HG03025 (cell line): ENCODE data around the gene ADGRD2.

Source experiments
- ATAC-seq: cut with Tn5 transposase; IDR thresholded peaks from one replicate; pipeline ENCODE4 v1.9.1; 2021; ENCODE audit warnings: mild to moderate bottlenecking, moderate library complexity; ENCODE audit not compliant: unreplicated experiment, low FRiP score

ADGRD2 gene

DNA sequence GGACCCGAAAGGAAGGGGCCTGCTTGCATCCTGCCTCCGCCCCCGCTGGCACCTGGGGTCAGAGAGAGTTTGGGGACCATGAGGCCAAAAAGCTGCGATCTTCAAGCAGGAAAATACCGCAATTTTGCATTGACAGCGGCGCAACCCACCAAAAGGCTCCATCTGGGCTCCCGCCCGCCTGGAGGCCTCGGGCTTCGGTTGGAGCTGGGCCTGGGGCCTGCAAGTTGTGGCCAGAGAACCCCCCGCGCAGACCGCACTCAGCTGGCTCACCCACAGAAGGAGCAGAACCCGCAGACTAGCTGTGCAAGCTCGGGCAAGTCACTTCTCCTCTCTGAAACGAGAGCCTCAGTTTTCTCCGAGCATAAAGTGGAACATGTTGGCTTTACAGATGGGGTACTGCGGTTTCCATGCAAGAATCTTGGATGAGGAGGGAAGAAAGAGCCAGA, 55.7 kb downstream of the ADGRD2 start:
- no peak for ATAC-seq

DNA sequence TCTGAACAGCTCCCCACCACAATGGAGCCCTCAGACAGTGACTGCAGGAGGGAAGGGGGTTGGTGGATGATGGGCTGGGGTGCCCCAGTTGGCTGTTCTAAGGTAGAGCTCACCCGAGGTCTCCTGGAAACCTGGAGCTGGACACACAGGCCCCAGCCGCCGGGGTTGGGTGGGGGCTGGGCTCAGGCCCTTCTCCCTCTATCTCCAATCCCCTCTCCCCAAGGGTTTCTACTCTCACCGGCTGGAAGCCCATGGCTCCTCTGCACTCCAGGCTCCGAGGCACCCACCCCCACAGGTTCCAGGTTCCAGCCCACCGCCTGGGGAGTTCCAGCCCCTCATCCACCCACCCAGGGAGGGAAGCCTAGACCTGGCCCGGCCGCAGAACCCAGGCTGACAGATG, 56.2 kb downstream of the ADGRD2 start:
- ATAC-seq, result no peak

DNA sequence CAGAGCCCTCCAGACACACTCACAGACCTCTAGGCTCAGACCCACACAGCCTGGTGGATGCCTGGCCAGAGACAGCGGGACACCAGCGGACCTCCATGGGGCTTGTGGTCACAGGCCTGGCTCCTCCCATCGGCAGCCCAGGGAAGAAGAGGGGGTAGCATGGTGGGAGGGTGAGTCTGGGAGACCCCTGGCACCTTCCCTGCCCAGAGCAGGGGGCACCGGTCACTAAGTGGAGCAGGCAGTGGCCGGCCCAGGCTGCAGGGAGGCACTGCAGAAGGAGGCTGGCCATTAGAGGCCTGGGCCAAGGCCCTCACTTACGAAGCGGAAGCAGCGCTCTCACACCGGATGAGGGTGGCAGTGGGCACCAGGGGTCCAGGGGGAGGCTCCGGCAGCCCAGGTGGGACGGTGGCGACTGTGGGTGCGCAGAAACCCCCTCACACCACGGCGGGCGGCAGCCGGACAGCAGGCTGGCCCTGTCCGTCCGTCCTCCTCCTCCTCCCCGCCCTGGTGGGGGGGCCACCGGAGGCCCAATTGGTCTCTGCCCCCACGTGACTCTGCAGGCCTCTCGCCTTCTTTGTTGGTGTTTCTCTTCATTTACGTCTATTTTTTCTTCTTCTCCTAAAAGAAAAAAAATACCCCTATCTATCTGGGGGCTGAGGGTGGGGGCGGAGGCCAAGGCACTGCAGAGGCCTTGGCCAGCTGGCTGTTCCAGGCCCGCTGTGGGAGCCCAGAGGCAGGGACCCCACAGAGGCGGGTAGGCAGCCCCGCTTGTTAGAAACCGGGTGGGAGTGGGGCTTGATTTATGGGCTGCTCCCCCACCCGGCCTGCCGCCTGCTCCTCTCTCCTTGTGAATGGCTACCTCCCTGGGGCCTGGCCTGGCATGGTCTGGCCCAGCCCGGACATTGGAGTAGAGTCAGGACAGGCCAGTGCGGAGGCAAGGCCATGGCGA, 57.0 kb downstream of the ADGRD2 start, which contains the start of gene NR5A1:
TSS of gene NR5A1 (minus strand) at position 469 of the 949 bp plus-strand sequence. CDS start 4,004 bp downstream, outside the sequence.
- no peak for ATAC-seq

DNA sequence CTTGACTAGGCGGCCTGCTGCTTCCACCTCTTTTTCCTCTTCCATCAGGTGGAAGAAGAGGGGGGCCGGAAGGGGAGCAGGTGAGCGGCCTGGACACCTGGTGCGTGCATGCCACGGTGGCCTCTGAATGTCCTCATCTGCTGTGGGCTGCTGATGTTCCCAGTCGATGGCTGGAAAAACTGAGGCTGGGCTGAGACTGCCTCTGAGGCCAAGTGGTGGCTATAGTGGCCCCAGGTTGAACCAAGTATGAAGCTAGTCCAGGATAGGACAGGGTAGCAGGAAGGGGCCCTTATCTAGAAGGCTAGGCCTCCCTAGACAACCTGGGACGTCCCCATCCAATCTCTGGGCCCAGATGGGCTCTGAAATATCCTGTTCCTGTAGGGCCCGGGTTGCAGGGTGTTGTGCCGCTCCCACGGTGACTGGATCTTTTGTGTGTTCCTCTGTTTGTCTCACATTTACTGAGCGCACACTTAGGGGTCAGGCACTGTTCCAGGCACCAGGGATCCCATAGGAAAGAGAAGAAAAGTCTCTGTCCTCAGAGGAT, 57.7 kb downstream of the ADGRD2 start:
- no peak for ATAC-seq

DNA sequence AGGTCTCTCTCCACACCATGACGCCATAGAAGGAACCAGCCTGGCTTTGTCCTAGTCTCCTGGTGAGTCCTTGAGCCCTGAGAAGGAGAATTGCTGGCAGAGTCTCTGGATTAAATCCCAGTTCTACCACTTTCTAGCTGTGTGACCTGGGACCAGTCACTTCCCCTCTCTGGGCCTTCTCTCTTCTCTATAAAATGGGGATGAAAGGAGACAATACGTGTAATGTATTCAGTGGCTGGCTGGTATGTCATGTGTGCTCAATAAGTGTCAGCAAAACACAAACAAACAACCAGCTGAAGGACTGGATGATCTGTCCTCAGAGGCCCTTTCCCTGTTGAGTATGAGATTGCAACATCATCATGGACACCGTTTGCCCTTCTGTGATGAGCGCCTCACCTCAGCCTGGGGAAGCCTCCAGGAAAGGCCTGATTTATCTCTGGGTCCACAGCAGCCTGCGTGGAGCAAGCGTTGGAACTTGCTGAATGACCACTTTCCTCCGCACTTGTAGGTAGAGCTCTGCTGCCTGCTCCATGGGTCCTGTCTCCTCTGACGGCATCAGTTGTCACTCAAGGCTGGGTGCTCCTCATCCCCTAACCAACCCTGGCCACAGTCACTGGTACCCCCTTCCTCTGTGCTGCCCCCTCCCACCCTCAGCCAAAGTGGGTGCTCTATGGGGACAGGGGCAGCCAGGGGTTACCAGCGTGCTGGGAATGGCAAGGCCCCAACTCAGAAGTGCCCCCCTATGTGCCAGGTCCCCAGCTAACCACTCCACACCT, 60.6 kb downstream of the ADGRD2 start:
- ATAC-seq, result no peak

DNA sequence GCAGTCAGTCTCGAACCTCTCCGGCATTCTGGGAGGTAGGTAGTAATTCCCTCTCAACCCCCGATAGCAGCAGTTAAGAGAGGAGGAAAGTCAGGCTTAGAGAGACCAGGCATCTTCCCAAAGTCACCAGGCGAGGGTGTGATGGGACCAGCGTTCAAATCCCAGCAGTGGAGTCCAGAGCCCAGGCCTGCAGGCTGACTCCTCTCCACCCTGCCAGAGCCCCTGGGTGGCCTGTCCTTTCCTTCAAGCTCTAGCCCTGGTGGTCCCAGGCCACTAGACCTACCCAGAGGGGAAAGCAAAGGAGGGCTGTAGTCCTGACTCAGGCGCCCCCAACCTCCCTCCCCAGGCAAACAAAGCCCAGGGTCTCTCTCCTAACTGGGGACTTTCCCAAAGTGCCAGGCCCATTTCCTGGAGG, 61.2 kb downstream of the ADGRD2 start:
- no peak for ATAC-seq

DNA sequence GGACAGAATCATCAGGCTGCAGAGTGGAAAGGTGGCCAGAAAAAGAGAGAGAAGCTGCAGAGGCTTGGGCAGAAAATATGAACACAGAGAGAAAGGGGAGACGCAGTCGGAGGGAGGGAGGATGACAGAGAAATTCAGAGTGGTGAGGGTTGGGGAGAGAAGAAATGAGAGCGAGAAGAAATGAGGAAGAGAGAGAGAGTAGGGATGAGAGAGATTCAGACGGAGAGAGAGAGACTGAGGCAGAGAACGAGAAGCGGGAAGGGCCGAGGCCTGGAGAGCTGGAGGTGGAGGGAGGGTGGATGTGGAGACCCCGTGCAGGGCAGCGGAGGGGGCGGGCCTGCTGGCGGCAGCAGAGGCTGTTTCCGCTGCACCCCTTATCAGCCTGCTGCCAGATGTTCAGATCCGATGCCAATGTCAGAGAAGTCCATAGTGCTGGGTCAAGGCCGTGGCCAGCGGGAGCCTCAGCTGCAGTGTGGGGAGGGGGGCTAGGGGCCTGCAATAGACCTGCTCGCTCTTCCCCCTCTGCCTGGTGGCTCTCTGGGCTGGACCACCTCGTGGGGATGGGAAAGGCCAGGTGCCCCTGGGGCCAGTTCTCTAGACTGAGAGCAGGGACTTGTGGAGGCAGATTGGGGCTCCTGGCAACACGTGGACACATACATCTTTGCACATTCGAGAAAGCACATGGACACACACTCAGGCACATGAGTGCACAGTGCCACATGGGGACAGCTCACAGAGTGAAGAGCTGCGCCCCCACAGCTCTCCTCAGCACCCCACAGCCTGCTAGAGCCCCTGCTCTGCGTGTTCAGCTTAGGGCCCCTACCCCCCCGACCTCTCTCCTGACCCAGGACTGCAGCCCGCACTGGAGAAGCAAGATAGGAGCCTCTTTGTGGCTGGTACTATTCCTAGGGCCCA, 61.9 kb downstream of the ADGRD2 start:
- no peak for ATAC-seq

DNA sequence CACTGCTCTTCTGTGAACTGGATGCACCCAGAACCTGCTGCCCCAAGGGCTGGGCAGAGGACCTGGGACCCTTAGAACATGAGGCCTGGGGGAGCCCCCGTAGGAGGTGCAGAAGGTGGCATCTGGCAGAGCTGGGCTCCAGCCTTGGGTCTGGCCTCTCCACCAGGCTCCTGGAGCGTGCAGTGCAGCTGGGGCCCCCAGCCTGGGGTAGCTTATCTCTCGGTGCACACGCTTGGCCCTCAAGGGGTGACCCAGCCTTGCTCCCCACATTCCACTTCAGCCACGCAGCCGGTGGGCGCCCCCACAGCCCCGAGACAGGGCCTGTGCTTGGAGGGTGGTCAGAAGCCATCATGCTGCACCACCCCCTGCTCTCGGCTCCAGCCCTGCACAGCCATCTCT, 62.6 kb downstream of the ADGRD2 start:
- ATAC-seq, result no peak

DNA sequence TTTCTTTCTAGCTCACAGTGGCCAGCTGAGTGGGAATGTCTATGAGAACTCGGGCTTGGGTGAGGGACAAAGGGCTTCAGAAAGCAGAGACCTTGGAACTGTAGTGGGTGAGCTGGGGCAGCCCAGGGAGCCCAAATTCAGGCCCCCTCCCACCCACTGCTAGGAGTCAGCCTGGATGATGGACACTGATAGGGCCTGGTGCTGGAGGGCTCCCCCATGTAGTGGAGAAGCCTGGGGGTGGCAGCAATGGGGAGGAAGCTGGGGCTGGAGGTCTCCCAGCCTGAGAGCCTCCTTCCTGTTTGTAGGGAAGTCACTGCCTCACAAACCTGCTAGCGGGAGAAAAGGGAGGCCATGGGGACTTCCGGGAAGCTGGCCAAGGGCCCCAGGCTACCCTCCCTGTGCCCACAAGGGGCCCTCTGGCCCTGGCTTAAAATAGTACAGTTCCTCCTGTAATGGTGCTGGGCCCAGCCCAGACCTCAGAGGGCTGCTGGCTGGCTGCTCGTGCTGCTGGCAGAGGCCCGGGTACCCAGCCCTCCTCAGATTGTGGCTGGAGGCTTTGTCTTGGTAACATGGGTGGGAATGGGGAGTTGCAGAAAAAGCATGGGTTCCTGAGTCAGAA, 63.2 kb downstream of the ADGRD2 start:
- ATAC-seq, result no peak

DNA sequence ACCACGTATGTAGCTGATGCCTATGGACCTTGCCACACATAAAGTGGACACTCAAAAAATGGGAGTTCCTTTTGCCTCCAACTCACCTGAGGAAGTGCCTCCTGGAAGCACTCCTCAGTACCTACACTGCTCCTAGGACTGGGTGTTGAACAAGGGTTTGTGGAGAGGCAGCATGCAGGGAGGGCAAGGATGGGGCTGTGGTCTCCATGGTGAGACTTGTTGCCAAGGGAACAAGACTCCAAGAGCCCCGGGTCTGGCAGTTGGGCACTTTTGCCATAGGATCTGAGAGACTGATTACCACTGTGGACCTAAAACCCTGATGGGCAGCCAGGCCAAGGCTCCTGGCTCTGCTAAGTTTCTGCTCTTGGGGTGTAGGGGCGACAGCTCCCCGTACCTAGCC, 63.9 kb downstream of the ADGRD2 start:
- no peak for ATAC-seq

DNA sequence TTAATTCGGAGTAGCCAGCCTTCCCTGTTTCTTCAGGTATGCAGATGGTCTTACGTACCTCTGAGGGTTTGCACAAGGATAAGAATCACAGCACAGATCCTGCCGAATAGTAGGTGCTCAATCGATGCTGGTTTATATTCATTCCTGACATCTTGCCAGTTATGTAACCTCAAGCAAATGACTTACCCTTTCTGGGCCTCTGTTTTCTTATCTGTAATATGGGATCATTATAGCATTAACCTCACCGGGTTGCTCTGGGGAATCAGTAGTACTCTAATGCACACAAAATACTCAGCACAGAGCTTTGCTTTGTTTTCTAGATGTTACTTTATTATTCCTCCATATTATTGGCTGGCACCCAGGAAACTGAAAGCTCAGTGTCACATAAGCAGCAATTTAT, 64.6 kb downstream of the ADGRD2 start:
- ATAC-seq, result no peak

DNA sequence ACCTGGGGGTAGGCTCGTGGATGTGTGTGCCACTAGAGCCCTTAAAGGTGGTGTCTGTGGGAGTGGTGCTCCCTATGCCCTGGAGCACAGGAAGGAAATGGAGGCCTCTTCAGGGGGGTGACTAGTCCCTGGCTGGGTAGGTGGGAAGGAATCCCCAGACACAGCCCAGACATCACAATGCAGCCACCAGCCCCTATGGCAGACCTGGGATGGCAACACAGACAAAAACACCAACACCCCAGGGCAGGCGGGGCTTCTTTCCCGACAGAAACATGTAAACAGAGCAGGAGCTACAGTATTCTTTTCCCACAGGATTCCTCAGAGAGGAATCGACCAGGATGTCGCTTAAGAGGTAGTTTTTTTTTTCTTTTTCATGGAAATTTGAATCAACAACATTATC, 67.3 kb downstream of the ADGRD2 start:
- ATAC-seq, result no peak

DNA sequence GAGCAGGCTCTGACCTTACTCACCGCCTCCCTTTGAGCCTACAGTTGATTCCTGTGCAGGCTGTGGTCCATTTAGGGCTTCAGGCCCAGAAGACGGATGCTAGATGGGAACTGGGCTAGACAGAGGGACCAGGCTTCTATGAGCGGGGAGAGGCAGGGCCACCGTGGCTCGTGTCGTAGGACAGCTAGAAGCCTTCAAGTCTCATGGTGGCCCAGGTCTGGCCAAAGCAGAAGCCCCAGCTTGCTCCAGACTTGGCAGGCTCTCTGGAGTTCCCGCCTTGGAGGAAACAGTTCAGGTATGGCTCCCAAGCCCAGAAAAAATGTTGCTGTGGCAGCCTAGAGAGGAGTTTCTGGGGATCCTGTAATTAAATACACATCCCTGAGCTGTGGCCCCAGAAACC, 67.9 kb downstream of the ADGRD2 start:
- no peak for ATAC-seq

DNA sequence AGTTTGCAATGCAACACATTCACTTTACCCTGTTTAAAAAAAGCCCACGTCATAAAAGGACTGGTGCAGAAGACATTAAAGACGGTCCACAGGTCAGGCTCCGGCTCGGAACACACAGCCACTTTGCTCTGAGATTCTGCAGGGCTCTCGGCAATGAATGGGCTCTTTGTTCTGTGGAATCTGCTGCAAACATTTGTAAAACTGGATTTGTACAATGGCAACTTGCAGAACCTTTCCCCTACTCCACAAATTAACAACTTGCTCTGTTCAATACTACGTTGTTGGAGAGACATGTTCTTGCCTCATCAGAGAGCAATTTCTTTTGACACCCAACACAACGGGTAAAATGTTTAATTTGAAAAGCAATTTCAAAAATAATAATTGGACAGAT, 70.0 kb downstream of the ADGRD2 start:
- ATAC-seq, result no peak

DNA sequence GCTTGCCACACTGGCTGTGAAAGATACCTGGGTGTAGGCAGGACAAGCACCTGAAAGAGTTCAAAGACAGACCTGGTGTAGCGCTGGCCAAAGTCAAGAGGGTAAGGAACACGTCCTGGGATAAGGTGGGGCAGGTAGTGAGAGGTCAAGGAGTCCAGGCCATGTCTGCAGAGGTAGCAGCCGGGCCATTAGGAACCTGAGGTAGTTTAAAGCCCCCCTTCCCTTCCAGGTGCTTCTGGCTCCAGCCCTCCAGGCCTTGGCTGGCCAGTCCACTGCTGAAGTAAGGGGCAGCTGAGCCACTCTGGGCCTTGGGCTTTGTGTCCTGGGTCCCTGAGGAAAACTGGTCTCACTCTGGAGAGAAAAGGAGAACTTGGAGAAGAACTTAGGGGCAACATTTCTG, 70.9 kb downstream of the ADGRD2 start:
- no peak for ATAC-seq

DNA sequence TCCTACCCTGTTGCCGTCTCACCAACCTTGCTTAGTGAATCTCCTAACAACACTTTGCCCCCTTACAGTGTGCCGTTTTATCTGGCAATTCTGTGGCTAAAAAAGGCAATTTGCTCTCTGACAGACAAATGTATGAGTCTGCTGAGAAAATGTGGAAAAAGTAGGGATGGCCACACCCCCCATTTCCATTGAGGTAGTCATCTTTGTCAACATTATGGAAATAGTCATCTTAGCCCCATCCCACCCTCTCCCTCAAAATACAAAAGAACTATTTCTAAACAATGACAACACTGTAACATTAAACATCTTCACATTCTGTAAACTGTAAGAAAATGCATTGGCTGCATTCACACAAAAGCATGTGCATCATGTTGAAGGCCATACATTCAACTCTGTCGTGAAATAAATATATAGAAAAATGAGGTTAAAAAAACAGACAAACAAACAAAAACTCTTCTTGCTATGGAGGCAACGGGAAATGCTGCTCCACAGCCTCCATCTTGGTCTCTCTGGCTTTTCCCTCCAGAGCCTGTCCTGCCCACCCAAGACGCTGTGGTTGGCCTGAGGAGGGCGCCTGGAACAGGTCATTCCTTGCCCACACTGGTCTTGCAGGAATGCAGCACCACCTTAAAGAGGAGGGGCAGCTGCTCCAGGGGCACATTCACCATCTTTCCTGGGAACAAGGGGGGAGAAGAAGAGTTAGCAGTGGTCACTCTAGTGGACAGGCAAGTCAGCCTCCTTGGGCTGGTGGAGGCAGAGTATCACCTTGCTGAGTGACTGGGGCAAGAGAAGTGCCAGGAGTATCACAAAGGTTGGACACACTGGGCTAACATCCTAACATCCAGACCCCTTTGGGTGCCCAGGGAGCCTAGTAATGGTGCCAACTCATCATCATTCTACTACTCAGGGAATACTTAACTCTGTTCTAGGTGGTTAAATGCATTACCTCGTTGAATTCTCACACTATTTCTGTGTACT, 72.2 kb downstream of the ADGRD2 start:
- ATAC-seq, result no peak

DNA sequence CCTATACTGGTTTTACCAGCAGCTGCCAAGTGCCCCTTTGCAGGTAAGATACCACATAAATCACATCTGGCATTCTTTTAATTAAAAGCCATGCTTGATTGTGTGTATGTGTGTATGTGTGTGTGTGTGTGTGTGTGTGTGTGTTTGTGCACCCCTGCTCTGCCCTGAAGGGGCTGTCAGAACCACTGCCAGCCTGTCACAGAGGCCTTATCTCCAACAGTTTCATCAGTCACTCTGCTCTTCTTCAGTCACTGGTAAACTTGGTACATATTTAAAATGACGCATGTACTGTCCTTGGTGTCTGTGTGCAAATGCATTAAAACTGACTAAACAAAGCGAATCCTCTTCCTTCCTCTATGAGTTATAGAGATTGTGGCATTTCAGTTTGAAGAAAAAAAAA, 75.9 kb downstream of the ADGRD2 start:
- no peak for ATAC-seq

DNA sequence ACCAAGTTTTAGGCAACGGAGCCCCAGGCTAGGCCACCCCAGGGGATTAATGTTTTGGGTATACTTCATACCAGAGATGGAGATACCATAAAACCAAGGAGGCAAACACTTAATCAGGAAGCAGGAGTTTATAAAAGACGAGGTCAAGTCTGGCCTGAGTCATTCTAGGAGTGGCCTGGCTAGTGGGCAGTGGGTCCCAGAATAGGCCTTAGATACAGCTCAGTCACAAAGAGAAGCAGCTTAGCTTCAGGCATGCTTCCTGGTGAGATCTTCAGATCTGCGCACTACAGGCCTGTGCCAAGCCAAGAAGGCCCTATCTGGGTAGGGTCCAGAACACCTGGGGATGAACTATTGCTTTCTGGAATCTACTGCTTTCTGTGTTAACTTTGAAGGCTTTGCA, 77.5 kb downstream of the ADGRD2 start:
- ATAC-seq, result no peak
